ENCODE measurements around the gene TMEM175.

The TMEM175 gene

DNA sequence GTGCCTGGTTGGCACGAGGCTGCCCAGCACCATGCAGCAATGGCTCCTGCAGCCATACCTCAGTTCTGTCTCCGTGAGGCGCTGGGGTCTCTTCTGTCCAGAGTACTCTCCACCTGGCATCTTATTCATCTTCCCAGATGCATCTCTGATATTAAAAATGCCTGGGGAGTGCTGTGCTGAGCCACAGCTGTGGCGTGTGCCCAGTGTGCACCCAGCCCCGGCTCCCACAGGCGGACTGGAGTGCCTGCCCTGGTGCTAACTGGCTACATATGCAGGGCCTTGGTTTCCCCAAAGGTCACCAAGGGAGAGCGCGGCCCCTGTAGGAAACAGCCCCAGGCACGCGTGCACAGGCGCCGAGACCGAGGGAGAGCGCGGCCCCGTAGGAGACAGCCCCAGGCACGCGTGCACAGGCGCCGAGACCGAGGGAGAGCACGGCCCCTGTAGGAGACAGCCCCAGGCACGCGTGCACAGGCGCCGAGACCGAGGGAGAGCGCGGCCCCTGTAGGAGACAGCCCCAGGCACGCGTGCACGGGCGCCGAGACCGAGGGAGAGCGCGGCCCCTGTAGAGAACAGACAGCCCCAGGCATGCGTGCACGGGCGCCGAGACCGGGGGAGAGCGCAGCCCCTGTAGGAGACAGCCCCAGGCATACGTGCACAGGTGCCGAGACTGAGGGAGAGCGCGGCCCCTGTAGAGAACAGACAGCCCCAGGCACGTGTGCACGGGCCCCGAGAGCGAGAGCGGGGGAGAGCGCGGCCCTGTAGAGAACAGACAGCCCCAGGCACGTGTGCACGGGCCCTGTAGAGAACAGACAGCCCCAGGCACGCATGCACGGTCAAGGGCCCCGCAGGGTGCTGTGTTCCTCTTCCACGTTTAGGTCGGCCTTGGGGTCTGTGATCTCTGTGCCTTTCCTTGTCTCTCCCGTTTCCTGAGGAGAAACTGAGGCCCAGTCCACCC, 14.5 kb downstream of the TMEM175 start:
- DNase-seq: no peak

GRCh38 chr4:947491-947971, 15.3 kb downstream of the TMEM175 start:
- no peak for DNase-seq

DNA sequence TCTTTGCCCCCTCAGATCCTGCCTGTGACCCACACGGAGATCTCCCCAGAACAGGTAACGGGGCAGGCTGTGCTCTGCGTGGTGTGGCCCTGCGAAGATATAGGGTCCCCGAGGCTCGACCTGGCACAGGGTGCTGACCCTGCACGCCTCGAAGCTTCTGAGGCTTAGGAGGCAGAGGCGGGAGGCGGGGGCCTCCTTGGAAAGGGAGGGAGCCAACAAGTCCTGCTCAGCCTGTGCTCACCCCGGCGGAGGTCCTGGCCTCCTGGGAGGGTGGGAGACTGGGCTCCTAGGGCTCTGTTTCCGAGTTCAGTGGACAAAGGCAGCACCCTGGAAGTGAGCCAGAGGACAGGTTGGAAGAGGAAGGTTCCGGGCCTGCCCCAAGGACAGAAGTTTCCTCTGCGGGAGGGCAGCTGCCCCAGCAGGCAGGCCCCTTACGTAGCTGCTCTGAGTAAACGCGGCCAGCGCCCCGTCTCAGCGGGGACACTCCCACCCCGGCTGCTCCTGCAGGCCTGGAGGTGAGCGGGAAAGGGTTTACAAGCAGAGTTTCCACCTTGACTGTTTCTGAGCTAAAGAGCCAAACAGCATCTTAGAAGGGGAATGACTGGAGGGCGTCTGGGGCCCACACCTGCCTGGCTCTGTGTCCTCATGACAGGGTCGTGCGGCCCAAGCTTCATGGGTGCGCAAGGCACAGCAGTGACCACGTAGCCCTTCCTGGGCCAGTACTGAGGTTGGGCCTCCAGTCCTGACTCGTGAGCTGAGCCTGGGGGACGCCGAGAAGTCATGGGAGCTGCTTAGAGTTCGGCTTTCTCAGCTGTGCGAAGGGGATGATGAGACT, 16.1 kb downstream of the TMEM175 start:
- no peak for DNase-seq

GRCh38 chr4:948936-949300, 16.7 kb downstream of the TMEM175 start:
- no peak for DNase-seq

DNA sequence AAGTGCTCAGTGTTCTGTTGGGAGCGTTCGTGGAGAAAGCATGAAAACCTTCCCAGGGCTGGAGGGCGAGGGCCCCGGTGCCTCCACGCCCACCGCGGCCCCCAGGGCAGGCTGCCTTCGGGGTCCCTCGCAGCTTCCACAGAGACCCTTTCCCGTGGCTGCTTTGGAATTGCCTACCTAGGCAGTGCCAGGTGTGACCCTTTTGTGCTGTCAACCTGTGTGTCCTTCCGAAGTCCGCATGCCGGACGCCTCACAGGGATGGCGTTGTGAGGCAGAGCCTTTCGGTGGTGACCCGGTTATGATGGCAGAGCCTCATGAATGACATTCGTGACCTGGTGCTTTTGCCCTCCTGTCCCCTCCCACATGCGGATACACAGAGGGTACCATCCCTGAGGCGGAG, 17.4 kb downstream of the TMEM175 start:
- DNase-seq: no peak

DNA sequence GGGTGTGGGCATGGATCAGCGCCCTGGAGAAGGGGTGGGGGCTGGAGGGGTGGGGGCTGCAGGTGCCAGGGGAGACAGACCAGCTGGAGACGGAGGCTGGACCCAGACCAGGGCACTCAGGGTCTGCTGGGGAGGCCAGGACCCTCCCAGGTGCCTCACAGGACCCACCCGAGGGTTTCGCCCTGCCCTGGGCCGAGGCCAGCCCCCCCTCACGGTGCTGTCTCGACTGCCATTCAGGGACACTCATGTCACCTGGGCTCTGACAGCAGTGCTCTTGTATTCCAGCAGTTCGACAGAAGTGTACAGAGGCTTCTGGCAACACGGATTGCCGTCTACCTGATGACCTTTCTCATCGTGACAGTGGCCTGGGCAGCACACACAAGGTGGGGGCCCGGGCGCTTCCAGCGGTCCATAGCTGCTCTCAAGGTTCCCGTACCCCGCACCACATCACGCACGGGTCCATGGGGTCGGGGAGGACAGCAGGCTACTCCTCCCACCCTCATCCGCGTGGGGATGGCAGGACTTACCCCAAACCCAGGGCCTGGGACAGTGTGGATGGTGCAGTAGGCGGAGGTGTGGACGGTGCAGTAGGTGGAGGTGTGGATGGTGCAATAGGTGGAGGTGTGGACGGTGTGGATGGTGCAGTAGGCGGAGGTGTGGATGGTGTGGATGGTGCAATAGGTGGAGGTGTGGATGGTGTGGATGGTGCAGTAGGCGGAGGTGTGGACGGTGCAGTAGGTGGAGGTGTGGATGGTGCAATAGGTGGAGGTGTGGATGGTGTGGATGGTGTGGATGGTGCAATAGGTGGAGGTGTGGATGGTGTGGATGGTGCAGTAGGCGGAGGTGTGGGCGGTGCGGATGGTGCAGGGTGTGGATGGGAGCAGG, 18.1 kb downstream of the TMEM175 start:
- DNase-seq: no peak

GRCh38 chr4:951186-951585, 18.9 kb downstream of the TMEM175 start:
- DNase-seq: no peak

- no peak for DNase-seq
Measured at GRCh38 chr4:951594-952468, 19.6 kb downstream of the TMEM175 start.

DNA sequence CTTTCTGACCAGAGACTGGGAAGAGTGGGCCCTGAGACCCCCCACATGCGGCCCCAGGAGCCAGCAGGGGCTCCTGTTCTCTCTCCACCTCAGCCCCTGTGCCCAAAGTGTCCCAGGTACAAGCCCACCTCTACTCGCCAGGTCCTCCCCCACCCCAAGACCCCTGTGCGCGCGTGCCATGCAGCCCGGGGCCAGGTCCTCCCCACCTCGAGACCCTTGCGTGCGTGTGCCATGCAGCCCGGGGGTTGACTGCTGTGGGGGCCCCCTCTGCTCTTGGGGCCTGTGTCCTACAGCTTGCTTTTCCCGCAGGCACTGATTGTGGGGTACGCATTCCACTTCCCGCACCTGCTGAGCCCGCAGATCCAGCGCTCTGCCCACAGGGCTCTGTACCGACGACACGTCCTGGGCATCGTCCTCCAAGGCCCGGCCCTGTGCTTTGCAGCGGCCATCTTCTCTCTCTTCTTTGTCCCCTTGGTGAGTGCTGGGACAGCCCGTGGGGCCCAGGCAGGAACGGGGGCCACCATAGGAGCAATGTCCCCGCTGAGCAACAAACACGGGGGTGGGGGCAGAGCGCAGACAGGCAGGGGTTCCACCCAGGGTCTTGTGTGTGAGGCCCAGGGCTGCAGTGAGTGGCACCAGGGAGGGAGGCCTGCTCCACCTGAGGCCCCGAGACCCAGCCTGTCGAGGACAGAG, 20.8 kb downstream of the TMEM175 start:
- DNase-seq: no peak

GRCh38 chr4:953574-953915, 21.3 kb downstream of the TMEM175 start:
- no peak for DNase-seq

- no peak for DNase-seq
Measured at GRCh38 chr4:954211-955020, 22.2 kb downstream of the TMEM175 start.

GRCh38 chr4:955161-955921, 23.1 kb downstream of the TMEM175 start:
- no peak for DNase-seq

DNA sequence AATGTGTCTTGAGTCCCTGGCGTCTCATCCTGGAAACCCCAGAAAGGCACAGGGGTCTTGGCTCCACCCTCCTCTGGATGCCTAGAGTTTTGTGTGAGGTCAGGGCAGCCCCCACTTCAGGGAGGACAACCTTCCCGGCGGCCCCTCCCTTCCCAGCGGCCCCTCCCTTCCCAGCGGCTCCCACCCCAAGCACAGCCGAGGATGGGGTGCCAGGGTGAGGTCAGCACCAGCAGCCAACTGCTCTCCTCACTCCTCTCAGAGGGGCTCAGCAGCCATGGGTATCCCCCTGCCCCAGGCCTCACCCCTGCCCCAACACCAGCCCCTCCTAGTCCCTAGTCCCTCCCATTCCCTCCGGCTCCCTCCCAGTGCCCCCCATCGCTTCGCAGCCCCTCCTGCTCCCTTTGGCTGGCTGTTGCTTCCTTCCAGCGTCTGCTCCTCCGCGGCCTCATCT, 23.7 kb downstream of the TMEM175 start:
- no peak for DNase-seq

- DNase-seq: no peak
Measured at GRCh38 chr4:956531-957230, 24.4 kb downstream of the TMEM175 start.

- DNase-seq: no peak
Measured at GRCh38 chr4:957231-957580, 24.9 kb downstream of the TMEM175 start.

DNA sequence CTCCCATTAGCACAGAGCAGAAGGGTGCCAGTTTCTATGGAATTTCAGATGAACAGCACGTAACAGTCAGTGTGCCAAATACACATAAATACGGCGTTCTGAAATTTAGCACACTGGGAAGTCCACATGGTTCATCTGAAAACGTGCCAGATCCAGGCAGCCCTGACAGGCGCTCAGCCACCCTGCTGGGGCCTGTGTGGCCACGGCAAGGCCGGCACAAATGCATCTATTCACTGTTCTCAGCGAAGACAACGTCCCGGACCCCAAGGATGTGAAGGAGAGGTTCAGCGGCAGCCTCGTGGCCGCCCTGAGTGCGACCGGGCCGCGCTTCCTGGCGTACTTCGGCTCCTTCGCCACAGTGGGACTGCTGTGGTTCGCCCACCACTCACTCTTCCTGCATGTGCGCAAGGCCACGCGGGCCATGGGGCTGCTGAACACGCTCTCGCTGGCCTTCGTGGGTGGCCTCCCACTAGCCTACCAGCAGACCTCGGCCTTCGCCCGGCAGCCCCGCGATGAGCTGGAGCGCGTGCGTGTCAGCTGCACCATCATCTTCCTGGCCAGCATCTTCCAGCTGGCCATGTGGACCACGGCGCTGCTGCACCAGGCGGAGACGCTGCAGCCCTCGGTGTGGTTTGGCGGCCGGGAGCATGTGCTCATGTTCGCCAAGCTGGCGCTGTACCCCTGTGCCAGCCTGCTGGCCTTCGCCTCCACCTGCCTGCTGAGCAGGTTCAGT, 25.5 kb downstream of the TMEM175 start:
- DNase-seq: no peak

GRCh38 chr4:958314-958665, 26.0 kb downstream of the TMEM175 start:
- no peak for DNase-seq
